ENCODE data around the gene GIPC1. TPM values are rescaled to one million over a fixed set of nuclear protein-coding genes. Genes with fewer than 3 reads are reported as not detected.
A peak's percentile ranks its signal among the peaks of the same experiment; 100 is the strongest.
"Not testable (repeated sequence)": the region's sequence is repeated elsewhere in the genome, so short reads cannot be mapped to it uniquely, and the experiment has no call there.

GIPC1 gene
- total RNA-seq, 4 donors from 2014 or later: 61.8 to 122 (median 113) TPM

- H3K4me3 ChIP-seq: no peak overlapping the region
- WGBS, 2 donors: 22 to 35% methylated on average over 7 of the region's 7 CpGs
- H3K36me3 ChIP-seq: no peaks in the 10 kb centered on the region
- no peak for DNase-seq (ENCODE audit: low spot score in 2 of 2)
- no peak for TF ChIP-seq POLR2A (IDR thresholded peaks at IDR 0.05)
- no peak for TF ChIP-seq EP300 (IDR thresholded peaks at IDR 0.05)
- no peak for TF ChIP-seq CTCF (IDR thresholded peaks at IDR 0.05)
- H3K9me3 ChIP-seq: no peaks in the 10 kb centered on the region
- peak overlapping the region in 1 of 4 donors; percentile 44 for H3K27ac ChIP-seq
- peaks cover 0 to 24% (median 8%) of the 10 kb centered on the region in 4 donors for H3K4me1 ChIP-seq
- H3K27me3 ChIP-seq: no peaks in the 10 kb centered on the region
Observed at GRCh38 chr19:14542711-14543328, 46.9 kb upstream of the GIPC1 start.

GRCh38 chr19:14541979-14542378, 46.1 kb upstream of the GIPC1 start:
- H3K27ac ChIP-seq: not testable (repeated sequence)
- 73 to 78% methylated on average over 5 of the region's 5 CpGs for WGBS, 2 donors

GRCh38 chr19:14540741-14541525, 45.0 kb upstream of the GIPC1 start:
- H3K27ac ChIP-seq: no peak overlapping the region
- peaks cover 0 to 35% (median 8%) of the 10 kb centered on the region in 4 donors for H3K4me1 ChIP-seq
- DNase-seq (ENCODE audit: low spot score in 2 of 2): no peak
- WGBS, 2 donors: 82 to 85% methylated on average over 19 of the region's 19 CpGs
- no peaks in the 10 kb centered on the region for H3K36me3 ChIP-seq
- no peaks in the 10 kb centered on the region for H3K9me3 ChIP-seq
- no peak overlapping the region for H3K4me3 ChIP-seq
- no peaks in the 10 kb centered on the region for H3K27me3 ChIP-seq
- no peak for TF ChIP-seq POLR2A (IDR thresholded peaks at IDR 0.05)
- TF ChIP-seq CTCF (IDR thresholded peaks at IDR 0.05): no peak
- no peak for TF ChIP-seq EP300 (IDR thresholded peaks at IDR 0.05)

More at GRCh38 chr19:14541979-14542378, 46.1 kb upstream of the GIPC1 start:
- not testable (repeated sequence) for H3K9me3 ChIP-seq; DNase-seq (ENCODE audit: low spot score in 2 of 2); H3K4me3 ChIP-seq; H3K36me3 ChIP-seq; H3K27me3 ChIP-seq
- peaks cover 0 to 29% (median 8%) of the 10 kb centered on the region in 4 donors for H3K4me1 ChIP-seq

GRCh38 chr19:14536926-14537692, 41.2 kb upstream of the GIPC1 start:
- Histone ChIP-seq H3K27ac (peak overlapping the region in 1 of 4 donors; percentile 41), H3K4me1 (peaks cover 0 to 32% (median 0%) of the 10 kb centered on the region in 4 donors), H3K9me3 (no peaks in the 10 kb centered on the region), H3K27me3 (no peaks in the 10 kb centered on the region), H3K4me3 (peak overlapping the region in 1 of 4 donors; percentile 21), H3K36me3 (no peaks in the 10 kb centered on the region)
- no peak for DNase-seq (ENCODE audit: low spot score in 2 of 2)
- WGBS, 2 donors: 29 to 32% methylated on average over 18 to 23 of the region's 24 CpGs
- TF ChIP-seq EP300 (IDR thresholded peaks at IDR 0.05) (no peak), POLR2A (IDR thresholded peaks at IDR 0.05) (no peak), CTCF (IDR thresholded peaks at IDR 0.05) (no peak)

GRCh38 chr19:14533450-14533849, 37.5 kb upstream of the GIPC1 start:
- 68 to 76% methylated on average over 5 of the region's 5 CpGs for WGBS, 2 donors
- H3K36me3 ChIP-seq: no peaks in the 10 kb centered on the region
- no peak for DNase-seq (ENCODE audit: low spot score in 2 of 2)
- no peaks in the 10 kb centered on the region for H3K9me3 ChIP-seq
- TF ChIP-seq EP300 (IDR thresholded peaks at IDR 0.05) (no peak), POLR2A (IDR thresholded peaks at IDR 0.05) (no peak), CTCF (IDR thresholded peaks at IDR 0.05) (no peak)
- no peak overlapping the region for H3K4me3 ChIP-seq
- H3K27ac ChIP-seq: no peak overlapping the region
- H3K4me1 ChIP-seq: peaks cover 0 to 58% (median 10%) of the 10 kb centered on the region in 4 donors
- H3K27me3 ChIP-seq: no peaks in the 10 kb centered on the region

All from tibial nerve (tissue), 4 donors.